ENCODE measurements around the gene SLC43A2. TPM values are rescaled to one million over a fixed set of nuclear protein-coding genes. Genes with fewer than 3 reads are reported as not detected.

The SLC43A2 gene
- total and polyA plus RNA-seq, 7 experiments from 2014 or later = 0.44 to 112 (median 6.7) TPM

GRCh38 chr17:1635675-1636465 lies 7.2 kb upstream of the SLC43A2 start:
- H3K4me3 Mint-ChIP-seq = no peak overlapping the region
- POLR2A ChIA-PET = no interaction called here
- no peaks in the 10 kb centered on the region for H3K9me3 Mint-ChIP-seq
- ATAC-seq (no peak), DNase-seq (no peak)
- H3K4me1 ChIP-seq (ENCODE audit: control insufficient read depth in 2 of 2, insufficient read depth in 2 of 2, low read length in 2 of 2) = no peaks in the 10 kb centered on the region
- no peaks in the 10 kb centered on the region for H3K36me3 ChIP-seq (ENCODE audit: control insufficient read depth in 2 of 3, insufficient read depth in 3 of 3, low read length in 3 of 3)
- CTCF ChIA-PET = interaction anchor here (0.6 to 1.1 kb wide), 3 partner anchors 13 to 47 kb away, joined by 3 to 4 read pairs (median 4); partner anchors contain the start of gene RILP
- peaks cover 0 to 2% (median 0%) of the 10 kb centered on the region in 5 donors for H3K36me3 Mint-ChIP-seq
- H3K27ac ChIP-seq (ENCODE audit: low read depth, low read length) = no peak overlapping the region
- H3K27me3 Mint-ChIP-seq = peaks cover 0 to 11% (median 0%) of the 10 kb centered on the region in 5 donors
- H3K27ac Mint-ChIP-seq = peak overlapping the region in 1 of 9 donors; percentile 35
- H3K27me3 ChIP-seq (ENCODE audit: control insufficient read depth in 2 of 2, insufficient read depth in 2 of 2, low read length in 2 of 2) = no peaks in the 10 kb centered on the region
- no peaks in the 10 kb centered on the region for H3K9me3 ChIP-seq (ENCODE audit: control insufficient read depth in 2 of 3, low read length in 3 of 3)
- intact Hi-C loops (cut with micrococcal nuclease) = no loop called here
- H3K4me1 Mint-ChIP-seq = peaks cover 0 to 2% (median 0%) of the 10 kb centered on the region in 7 donors
- no peak overlapping the region for H3K4me3 ChIP-seq (ENCODE audit: low read length)

GRCh38 chr17:1634841-1635650 lies 6.4 kb upstream of the SLC43A2 start:
- Mint-ChIP-seq H3K27ac (peak overlapping the region in 1 of 9 donors; percentile 35), H3K36me3 (peaks cover 0 to 2% (median 0%) of the 10 kb centered on the region in 5 donors), H3K27me3 (peaks cover 0 to 19% (median 0%) of the 10 kb centered on the region in 5 donors), H3K9me3 (peaks cover 0 to 2% (median 0%) of the 10 kb centered on the region in 11 donors), H3K4me1 (peaks cover 2 to 5% (median 4%) of the 10 kb centered on the region in 7 donors), H3K4me3 (no peak overlapping the region)
- Histone ChIP-seq H3K4me1 (ENCODE audit: control insufficient read depth in 2 of 2, insufficient read depth in 2 of 2, low read length in 2 of 2) (peaks cover 0 to 2% of the 10 kb centered on the region in 2 donors), H3K27me3 (ENCODE audit: control insufficient read depth in 2 of 2, insufficient read depth in 2 of 2, low read length in 2 of 2) (no peaks in the 10 kb centered on the region), H3K36me3 (ENCODE audit: control insufficient read depth in 2 of 3, insufficient read depth in 3 of 3, low read length in 3 of 3) (no peaks in the 10 kb centered on the region), H3K27ac (ENCODE audit: low read depth, low read length) (no peak overlapping the region), H3K4me3 (ENCODE audit: low read length) (no peak overlapping the region), H3K9me3 (ENCODE audit: control insufficient read depth in 2 of 3, low read length in 3 of 3) (no peaks in the 10 kb centered on the region)
- ATAC-seq = no peak
- CTCF ChIA-PET = interaction anchor here (0.6 to 1.1 kb wide), 3 partner anchors 14 to 48 kb away, joined by 3 to 4 read pairs (median 4); partner anchors contain the start of gene RILP
- intact Hi-C loops (cut with micrococcal nuclease) = no loop called here
- POLR2A ChIA-PET = no interaction called here
- no peak for DNase-seq

- intact Hi-C loops (cut with micrococcal nuclease) = loop anchor here (1.0 to 2.0 kb wide), 3 partner anchors 56 to 354 kb away; no protein-coding TSS in a partner anchor
- peaks cover 17 to 26% (median 21%) of the 10 kb centered on the region in 7 donors for H3K4me1 Mint-ChIP-seq
- peaks cover 5 to 20% of the 10 kb centered on the region in 2 donors for H3K4me1 ChIP-seq (ENCODE audit: control insufficient read depth in 2 of 2, insufficient read depth in 2 of 2, low read length in 2 of 2)
- no peak overlapping the region for H3K4me3 ChIP-seq (ENCODE audit: low read length)
- no peaks in the 10 kb centered on the region for H3K36me3 Mint-ChIP-seq
- peaks cover 0 to 48% (median 0%) of the 10 kb centered on the region in 5 donors for H3K27me3 Mint-ChIP-seq
- POLR2A ChIA-PET = interaction anchor here (0.7 to 3.9 kb wide), 6 partner anchors 15 to 265 kb away, joined by 3 to 27 read pairs (median 8); partner anchors contain the start of genes PRPF8, RILP and SCARF1
- ATAC-seq (no peak), DNase-seq (peak in 1 of 9 donors; percentile 2)
- no peaks in the 10 kb centered on the region for H3K27me3 ChIP-seq (ENCODE audit: control insufficient read depth in 2 of 2, insufficient read depth in 2 of 2, low read length in 2 of 2)
- no peaks in the 10 kb centered on the region for H3K9me3 ChIP-seq (ENCODE audit: control insufficient read depth in 2 of 3, low read length in 3 of 3)
- peaks cover 0 to 2% (median 0%) of the 10 kb centered on the region in 11 donors for H3K9me3 Mint-ChIP-seq
- CTCF ChIA-PET = interaction anchor here (0.6 to 1.7 kb wide), 11 partner anchors 12 to 296 kb away, joined by 3 to 17 read pairs (median 5); partner anchors contain the start of gene RILP
- H3K4me3 Mint-ChIP-seq = peak overlapping the region in 9 of 10 donors; percentile 26 to 95 (median 76)
- H3K27ac Mint-ChIP-seq = peak overlapping the region in 5 of 9 donors; percentile 11 to 80 (median 63)
- H3K36me3 ChIP-seq (ENCODE audit: control insufficient read depth in 2 of 3, insufficient read depth in 3 of 3, low read length in 3 of 3) = no peaks in the 10 kb centered on the region
- H3K27ac ChIP-seq (ENCODE audit: low read depth, low read length) = no peak overlapping the region
Measured at GRCh38 chr17:1630662-1631061, 2.0 kb upstream of the SLC43A2 start.

GRCh38 chr17:1629504-1630310 lies 1.1 kb upstream of the SLC43A2 start:
- H3K27me3 Mint-ChIP-seq = peaks cover 0 to 56% (median 0%) of the 10 kb centered on the region in 5 donors
- no peaks in the 10 kb centered on the region for H3K36me3 Mint-ChIP-seq
- H3K27ac ChIP-seq (ENCODE audit: low read depth, low read length) = peak overlapping the region; percentile 74
- POLR2A ChIA-PET = interaction anchor here (0.7 to 3.9 kb wide), 11 partner anchors 14 to 584 kb away, joined by 3 to 27 read pairs (median 7); partner anchors contain the start of genes INPP5K, PITPNA, PRPF8 and RILP
- peak overlapping the region; percentile 14 to 80 (median 68) for H3K27ac Mint-ChIP-seq
- DNase-seq (peak; percentile 36 to 81 (median 57)), ATAC-seq (peak; percentile 41)
- peak overlapping the region; percentile 63 to 95 (median 83) for H3K4me3 Mint-ChIP-seq
- no peaks in the 10 kb centered on the region for H3K27me3 ChIP-seq (ENCODE audit: control insufficient read depth in 2 of 2, insufficient read depth in 2 of 2, low read length in 2 of 2)
- peak overlapping the region; percentile 83 for H3K4me3 ChIP-seq (ENCODE audit: low read length)
- H3K4me1 ChIP-seq (ENCODE audit: control insufficient read depth in 2 of 2, insufficient read depth in 2 of 2, low read length in 2 of 2) = peaks cover 5 to 20% of the 10 kb centered on the region in 2 donors
- peaks cover 0 to 2% (median 0%) of the 10 kb centered on the region in 11 donors for H3K9me3 Mint-ChIP-seq
- H3K4me1 Mint-ChIP-seq = peaks cover 17 to 26% (median 22%) of the 10 kb centered on the region in 7 donors
- no peaks in the 10 kb centered on the region for H3K9me3 ChIP-seq (ENCODE audit: control insufficient read depth in 2 of 3, low read length in 3 of 3)
- intact Hi-C loops (cut with micrococcal nuclease) = loop anchor here (1.0 to 2.0 kb wide), 4 partner anchors 19 to 353 kb away; partner anchors contain the start of gene RILP (in 1 of the 2)
- H3K36me3 ChIP-seq (ENCODE audit: control insufficient read depth in 2 of 3, insufficient read depth in 3 of 3, low read length in 3 of 3) = no peaks in the 10 kb centered on the region
- CTCF ChIA-PET = interaction anchor here (0.6 to 1.7 kb wide), 12 partner anchors 11 to 296 kb away, joined by 3 to 17 read pairs (median 4); partner anchors contain the start of gene RILP

- Histone ChIP-seq H3K4me1 (ENCODE audit: control insufficient read depth in 2 of 2, insufficient read depth in 2 of 2, low read length in 2 of 2) (peaks cover 5 to 20% of the 10 kb centered on the region in 2 donors), H3K27me3 (ENCODE audit: control insufficient read depth in 2 of 2, insufficient read depth in 2 of 2, low read length in 2 of 2) (no peaks in the 10 kb centered on the region), H3K27ac (ENCODE audit: low read depth, low read length) (peak overlapping the region; percentile 74), H3K9me3 (ENCODE audit: control insufficient read depth in 2 of 3, low read length in 3 of 3) (no peaks in the 10 kb centered on the region), H3K4me3 (ENCODE audit: low read length) (peak overlapping the region; percentile 83), H3K36me3 (ENCODE audit: control insufficient read depth in 2 of 3, insufficient read depth in 3 of 3, low read length in 3 of 3) (no peaks in the 10 kb centered on the region)
- ChIA-PET CTCF (interaction anchor here (0.8 to 1.7 kb wide), 8 partner anchors 20 to 295 kb away, joined by 3 to 17 read pairs (median 5); partner anchors contain the start of gene RILP), POLR2A (interaction anchor here (0.6 to 3.9 kb wide), 11 partner anchors 14 to 585 kb away, joined by 3 to 27 read pairs (median 7); partner anchors contain the start of genes INPP5K, PITPNA, PRPF8 and RILP)
- ATAC-seq (peak; percentile 84), DNase-seq (peak; percentile 69 to 89 (median 84))
- H3K9me3 Mint-ChIP-seq = peaks cover 0 to 2% (median 0%) of the 10 kb centered on the region in 11 donors
- intact Hi-C loops (cut with micrococcal nuclease) = loop anchor here (1.0 to 2.0 kb wide), 10 partner anchors 14 to 264 kb away; partner anchors contain the start of genes INPP5K (in 2 of the 2), PITPNA (in 2 of the 2), RILP (in 2 of the 2) and CRK (in 1 of the 2)
- H3K27ac Mint-ChIP-seq = peak overlapping the region; percentile 73 to 95 (median 87)
- H3K4me1 Mint-ChIP-seq = peaks cover 17 to 26% (median 22%) of the 10 kb centered on the region in 7 donors
- H3K27me3 Mint-ChIP-seq = peaks cover 0 to 59% (median 0%) of the 10 kb centered on the region in 5 donors
- peak overlapping the region; percentile 92 to 96 (median 94) for H3K4me3 Mint-ChIP-seq
- H3K36me3 Mint-ChIP-seq = no peaks in the 10 kb centered on the region
Measured at GRCh38 chr17:1628856-1629503, 346 bp upstream of the SLC43A2 start.
